NT2/D1 (cell line): ENCODE results near the gene CNOT9.

Source experiments
- SUZ12 ChIP-seq: IDR thresholded peaks from 2 replicates; pipeline ENCODE4 v1.6.1; 2011; ENCODE audit not compliant: insufficient read length, insufficient read depth; ENCODE audit errors: extremely low read depth
- YY1 ChIP-seq: IDR thresholded peaks from 2 replicates; pipeline ENCODE4 v1.6.1; 2011; ENCODE audit not compliant: insufficient read length, insufficient read depth
- ZNF274 ChIP-seq: IDR thresholded peaks from 2 replicates; pipeline ENCODE4 v1.6.1; 2011; ENCODE audit warnings: mild to moderate bottlenecking, low read depth, low read length

GRCh38 chr2:218566296-218566695 is 2.3 kb upstream of the CNOT9 start:
- TF ChIP-seq ZNF274 (no peak), SUZ12 (no peak), YY1 (no peak)
